ENCODE data around the gene SLC41A1. TPM values are rescaled to one million over a fixed set of nuclear protein-coding genes. Genes with fewer than 3 reads are reported as not detected.

SLC41A1 gene
- total RNA-seq, 1 donor: 29.3 TPM

DNA sequence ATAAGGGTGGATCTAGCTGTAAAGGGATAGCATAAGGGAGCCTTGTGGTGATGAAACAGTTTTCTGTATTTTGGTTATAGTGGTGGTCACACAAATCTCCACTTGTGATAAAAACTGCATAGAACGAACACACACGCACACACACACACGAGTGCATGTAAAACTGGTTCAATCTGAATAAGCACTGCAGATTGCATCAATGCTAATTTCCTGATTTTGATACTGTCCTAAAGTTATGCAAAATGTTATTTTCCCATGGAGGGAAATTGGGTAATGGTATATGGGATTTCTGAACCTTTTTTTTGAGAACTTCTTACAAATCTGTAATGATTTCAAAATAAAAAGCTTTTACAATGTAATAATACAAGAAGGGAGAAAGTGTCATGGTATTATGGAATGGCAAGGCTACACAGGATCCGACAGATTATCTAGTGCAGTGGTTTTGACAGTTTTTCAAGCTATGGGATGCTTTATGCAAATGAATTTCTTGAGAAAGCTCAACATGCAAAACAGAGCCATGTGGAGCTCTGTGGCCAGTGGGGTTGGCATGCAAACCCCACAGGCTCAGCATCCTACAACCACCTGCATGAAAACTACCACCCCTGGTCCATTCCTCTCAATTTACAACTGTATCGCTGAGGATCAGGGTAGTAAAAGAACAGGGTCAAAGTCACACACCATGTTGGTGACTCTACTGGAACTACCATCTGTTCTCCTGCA is 18.8 kb downstream of the SLC41A1 start:
- Histone ChIP-seq H3K4me2 (ENCODE audit: insufficient read depth, low read length) (no peak overlapping the region), H3K4me1 (ENCODE audit: insufficient read depth, low read length) (no peaks in the 10 kb centered on the region), H3K27ac (ENCODE audit: low read depth, low read length) (no peak overlapping the region), H4K20me1 (ENCODE audit: insufficient read depth, low read length) (no peaks in the 10 kb centered on the region), H3K4me3 (ENCODE audit: insufficient read depth, low read length) (no peak overlapping the region), H2AFZ (ENCODE audit: low read length) (no peak overlapping the region), H3K9me3 (ENCODE audit: low read depth, low read length) (no peaks in the 10 kb centered on the region), H3K79me2 (ENCODE audit: insufficient read depth, low read length) (no peaks in the 10 kb centered on the region), H3K27me3 (ENCODE audit: insufficient read depth, low read length) (no peaks in the 10 kb centered on the region), H3K36me3 (ENCODE audit: insufficient read depth, low read length) (peaks cover 72% of the 10 kb centered on the region)
- TF ChIP-seq, protein P1, sequence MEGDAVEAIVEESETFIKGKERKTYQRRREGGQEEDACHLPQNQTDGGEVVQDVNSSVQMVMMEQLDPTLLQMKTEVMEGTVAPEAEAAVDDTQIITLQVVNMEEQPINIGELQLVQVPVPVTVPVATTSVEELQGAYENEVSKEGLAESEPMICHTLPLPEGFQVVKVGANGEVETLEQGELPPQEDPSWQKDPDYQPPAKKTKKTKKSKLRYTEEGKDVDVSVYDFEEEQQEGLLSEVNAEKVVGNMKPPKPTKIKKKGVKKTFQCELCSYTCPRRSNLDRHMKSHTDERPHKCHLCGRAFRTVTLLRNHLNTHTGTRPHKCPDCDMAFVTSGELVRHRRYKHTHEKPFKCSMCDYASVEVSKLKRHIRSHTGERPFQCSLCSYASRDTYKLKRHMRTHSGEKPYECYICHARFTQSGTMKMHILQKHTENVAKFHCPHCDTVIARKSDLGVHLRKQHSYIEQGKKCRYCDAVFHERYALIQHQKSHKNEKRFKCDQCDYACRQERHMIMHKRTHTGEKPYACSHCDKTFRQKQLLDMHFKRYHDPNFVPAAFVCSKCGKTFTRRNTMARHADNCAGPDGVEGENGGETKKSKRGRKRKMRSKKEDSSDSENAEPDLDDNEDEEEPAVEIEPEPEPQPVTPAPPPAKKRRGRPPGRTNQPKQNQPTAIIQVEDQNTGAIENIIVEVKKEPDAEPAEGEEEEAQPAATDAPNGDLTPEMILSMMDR (IDR thresholded peaks at IDR 0.05; ENCODE audit: extremely low read depth, low read depth, low read length): no peak
- no peak for DNase-seq (ENCODE audit: insufficient read length, low spot score, missing footprints)

DNA sequence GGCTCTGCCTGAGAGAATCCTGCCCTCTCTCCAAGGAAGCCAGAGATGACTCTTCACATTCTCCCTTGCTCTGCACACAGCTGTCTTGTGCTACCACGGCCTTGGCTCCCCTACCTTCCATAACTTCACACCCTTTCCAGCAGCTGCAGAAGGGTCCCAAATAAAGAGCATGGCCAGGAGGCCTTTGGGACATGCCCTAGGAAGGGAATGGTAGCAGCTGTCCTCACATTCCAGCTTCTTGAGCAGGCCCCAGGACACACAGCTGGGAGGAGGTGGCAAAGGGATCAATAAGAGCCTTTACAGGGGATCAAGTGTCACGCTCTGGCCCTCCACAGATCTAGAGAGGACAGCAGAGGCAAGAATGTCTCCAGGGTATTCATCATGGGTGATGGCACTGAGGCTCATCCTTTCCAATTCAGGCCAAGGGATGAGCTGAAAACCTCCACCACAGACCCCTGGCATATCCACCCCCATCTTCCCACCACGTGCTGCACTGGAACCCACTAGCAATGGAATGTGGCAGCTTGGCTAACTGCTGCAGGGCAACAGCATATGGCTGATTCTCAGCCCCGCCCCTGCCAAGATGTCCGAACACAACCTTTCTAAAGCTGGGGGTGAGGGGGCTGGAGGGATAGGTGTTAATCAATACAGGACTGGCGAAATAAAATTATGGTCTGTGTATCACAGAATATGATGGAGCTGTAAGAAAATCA is 19.9 kb downstream of the SLC41A1 start:
- Histone ChIP-seq H3K27ac (ENCODE audit: low read depth, low read length) (no peak overlapping the region), H3K27me3 (ENCODE audit: insufficient read depth, low read length) (no peaks in the 10 kb centered on the region), H3K4me1 (ENCODE audit: insufficient read depth, low read length) (no peaks in the 10 kb centered on the region), H4K20me1 (ENCODE audit: insufficient read depth, low read length) (no peaks in the 10 kb centered on the region), H2AFZ (ENCODE audit: low read length) (no peak overlapping the region), H3K4me2 (ENCODE audit: insufficient read depth, low read length) (no peak overlapping the region), H3K36me3 (ENCODE audit: insufficient read depth, low read length) (peaks cover 64% of the 10 kb centered on the region), H3K4me3 (ENCODE audit: insufficient read depth, low read length) (no peak overlapping the region), H3K9me3 (ENCODE audit: low read depth, low read length) (no peaks in the 10 kb centered on the region), H3K79me2 (ENCODE audit: insufficient read depth, low read length) (no peaks in the 10 kb centered on the region)
- TF ChIP-seq, protein P1 (IDR thresholded peaks at IDR 0.05; ENCODE audit: extremely low read depth, low read depth, low read length): no peak
- DNase-seq (ENCODE audit: insufficient read length, low spot score, missing footprints): no peak

DNA sequence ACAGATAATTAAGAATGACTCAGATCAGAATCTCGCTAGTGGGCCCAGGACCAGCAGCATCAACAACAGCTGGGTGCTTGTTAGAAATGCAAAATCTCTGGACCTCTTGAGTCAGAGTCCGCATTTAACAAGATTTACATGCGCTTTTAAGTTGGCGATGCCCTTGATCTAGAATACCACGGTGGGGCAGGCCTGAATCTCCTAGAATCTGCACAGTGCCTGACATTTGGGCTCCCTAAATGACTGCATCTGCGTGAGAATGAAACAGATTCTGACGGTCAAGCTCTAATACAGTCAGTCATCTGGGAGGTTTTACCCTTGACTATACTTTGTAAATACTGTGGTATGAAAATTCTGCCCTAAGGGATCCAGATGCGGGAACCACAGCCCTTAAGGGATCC is 20.5 kb downstream of the SLC41A1 start:
- H3K27ac ChIP-seq (ENCODE audit: low read depth, low read length): no peak overlapping the region
- DNase-seq (ENCODE audit: insufficient read length, low spot score, missing footprints): no peak
- no peak overlapping the region for H2AFZ ChIP-seq (ENCODE audit: low read length)
- no peaks in the 10 kb centered on the region for H3K27me3 ChIP-seq (ENCODE audit: insufficient read depth, low read length)
- H3K4me2 ChIP-seq (ENCODE audit: insufficient read depth, low read length): no peak overlapping the region
- H3K4me3 ChIP-seq (ENCODE audit: insufficient read depth, low read length): no peak overlapping the region
- H3K4me1 ChIP-seq (ENCODE audit: insufficient read depth, low read length): no peaks in the 10 kb centered on the region
- H4K20me1 ChIP-seq (ENCODE audit: insufficient read depth, low read length): no peaks in the 10 kb centered on the region
- TF ChIP-seq, protein P1 (IDR thresholded peaks at IDR 0.05; ENCODE audit: extremely low read depth, low read depth, low read length): no peak
- H3K9me3 ChIP-seq (ENCODE audit: low read depth, low read length): no peaks in the 10 kb centered on the region
- H3K79me2 ChIP-seq (ENCODE audit: insufficient read depth, low read length): no peaks in the 10 kb centered on the region
- peaks cover 57% of the 10 kb centered on the region for H3K36me3 ChIP-seq (ENCODE audit: insufficient read depth, low read length)

DNA sequence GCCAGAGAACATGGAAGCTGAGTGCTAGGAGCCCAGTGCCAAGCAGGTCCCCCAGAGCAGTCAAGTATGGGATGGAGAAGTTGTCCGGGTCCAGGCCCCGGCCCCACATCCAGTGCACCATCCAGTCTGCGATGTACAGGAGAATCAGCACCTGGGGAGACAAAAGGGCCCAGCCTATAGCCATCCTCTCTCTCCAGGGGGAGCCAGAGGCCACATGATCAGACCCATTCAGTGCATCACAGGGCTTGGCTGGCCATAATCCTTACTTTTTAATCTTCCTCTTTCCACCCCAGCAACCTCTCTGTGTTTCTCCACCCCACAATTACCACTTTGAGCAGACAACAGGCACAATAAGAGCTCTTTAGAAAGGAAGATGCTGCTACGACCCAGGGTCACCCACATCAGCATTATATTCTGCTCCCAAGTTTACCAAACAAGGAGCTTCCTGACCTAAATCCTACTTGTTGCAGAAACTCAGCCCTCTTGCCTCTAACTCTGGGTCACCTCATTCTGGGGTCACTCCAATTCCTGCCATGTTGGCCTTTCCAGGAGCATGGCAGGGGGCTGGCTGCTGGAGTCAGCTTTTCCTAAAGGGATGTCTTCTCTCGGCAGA is 21.3 kb downstream of the SLC41A1 start:
- TF ChIP-seq, protein P1 (IDR thresholded peaks at IDR 0.05; ENCODE audit: extremely low read depth, low read depth, low read length): peak; percentile 86

More for the DNA sequence above, 21.3 kb downstream of the SLC41A1 start:
- Histone ChIP-seq H3K27ac (ENCODE audit: low read depth, low read length) (no peak overlapping the region), H3K9me3 (ENCODE audit: low read depth, low read length) (no peaks in the 10 kb centered on the region), H2AFZ (ENCODE audit: low read length) (no peak overlapping the region), H4K20me1 (ENCODE audit: insufficient read depth, low read length) (no peaks in the 10 kb centered on the region), H3K4me2 (ENCODE audit: insufficient read depth, low read length) (no peak overlapping the region), H3K4me1 (ENCODE audit: insufficient read depth, low read length) (no peaks in the 10 kb centered on the region), H3K27me3 (ENCODE audit: insufficient read depth, low read length) (no peaks in the 10 kb centered on the region), H3K4me3 (ENCODE audit: insufficient read depth, low read length) (no peak overlapping the region), H3K79me2 (ENCODE audit: insufficient read depth, low read length) (no peaks in the 10 kb centered on the region), H3K36me3 (ENCODE audit: insufficient read depth, low read length) (peaks cover 50% of the 10 kb centered on the region)
- DNase-seq (ENCODE audit: insufficient read length, low spot score, missing footprints): peak; percentile 93
